Lower lobe of right lung (tissue), 2 donors: ENCODE results near the gene SLC25A5. TPM values are rescaled to one million over a fixed set of nuclear protein-coding genes. Genes with fewer than 3 reads are reported as not detected.
A peak's percentile ranks its signal among the peaks of the same experiment; 100 is the strongest.

Experiments
- ATAC-seq, 2 donors: fragments of 200-7000 bp; cut with Tn5 transposase; one replicate each; pipeline ENCODE4 v1.9.1; 2020 to 2022; ENCODE audit warnings: mild to moderate bottlenecking in 2 of 2, moderate library complexity in 2 of 2
- DNase-seq: peaks from one replicate; pipeline ENCODE4 v3.0.0-alpha.2; 2020
- H3K27ac ChIP-seq: fragments of 200-600 bp; one replicate; pipeline ENCODE4 v1.8.0; 2022
- H3K27me3 ChIP-seq: fragments of 200-600 bp; one replicate; pipeline ENCODE4 v1.8.0; 2022; ENCODE audit warnings: low read depth
- H3K36me3 ChIP-seq: fragments of 200-600 bp; one replicate; pipeline ENCODE4 v1.8.0; 2022; ENCODE audit warnings: mild to moderate bottlenecking
- H3K4me1 ChIP-seq: fragments of 200-600 bp; one replicate; pipeline ENCODE4 v1.8.0; 2022
- H3K4me3 ChIP-seq: fragments of 200-600 bp; one replicate; pipeline ENCODE4 v1.8.0; 2022; ENCODE audit warnings: mild to moderate bottlenecking
- H3K9me3 ChIP-seq: fragments of 200-600 bp; one replicate; pipeline ENCODE4 v1.8.0; 2022
- CTCF ChIP-seq: fragments of 200-600 bp; IDR thresholded peaks from one replicate; pipeline ENCODE4 v1.8.0; 2022; ENCODE audit warnings: antibody characterized with exemption, mild to moderate bottlenecking
- intact Hi-C: fragments of 100-400 bp; cut with DNase I; formaldehyde crosslinking; loops from one replicate; pipeline ENCODE4 v1.11.0; 2022
- long read RNA-seq: library from polyadenylated mRNA; unstranded; transcript quantifications from one replicate; pipeline ENCODE4 v2.0.0, GENCODE V29; 2021
- total RNA-seq: library from RNA; stranded (reverse); fragmentation: NEBNext Ultra II Directional; extraction: Animal tissue kit (Norgen Biotek cat#: 25700); gene quantifications from one replicate; pipeline ENCODE4 v1.2.1, GENCODE V29; 2021
- donor health status: DM: no; HTN: yes; CAD: no; lungs with severe emphysema.

Gene SLC25A5
- 334 TPM for total RNA-seq
- long read RNA-seq, transcript SLC25A5-201 (4 exons, 1,274 nt), result major isoform, 473 of 502 reads
- long read RNA-seq, partial matches to known transcripts, result 22 of 502 reads
- long read RNA-seq, other reads (novel, unspliced or antisense), result 2 of 502 reads

GRCh38 chrX:119467842-119468550, at the start of gene SLC25A5:
TSS of gene SLC25A5 (plus strand) at chrX:119468444. CDS start at chrX:119468516, 72 bp downstream.
- Histone ChIP-seq H3K36me3 (peaks cover 19% of the 10 kb centered on the region), H3K4me3 (peak within 1 kb of the TSS; percentile 81), H3K27ac (peak within 1 kb of the TSS; percentile 96), H3K4me1 (peaks cover 9% of the 10 kb centered on the region), H3K27me3 (no peaks in the 10 kb centered on the region), H3K9me3 (no peaks in the 10 kb centered on the region)
- DNase-seq (peak; percentile 90), ATAC-seq (peak; percentile 97 to 98)
- intact Hi-C loops, result no loop called here
- no peak for TF ChIP-seq CTCF

GRCh38 chrX:119419146-119419545, 49.1 kb upstream of the SLC25A5 start:
- no peaks in the 10 kb centered on the region for H3K27me3 ChIP-seq
- intact Hi-C loops, result no loop called here
- H3K4me1 ChIP-seq, result no peaks in the 10 kb centered on the region
- H3K9me3 ChIP-seq, result no peaks in the 10 kb centered on the region
- DNase-seq (no peak), ATAC-seq (no peak)
- TF ChIP-seq CTCF, result no peak
- H3K27ac ChIP-seq, result no peak overlapping the region
- H3K4me3 ChIP-seq, result no peak overlapping the region
- no peaks in the 10 kb centered on the region for H3K36me3 ChIP-seq

DNA sequence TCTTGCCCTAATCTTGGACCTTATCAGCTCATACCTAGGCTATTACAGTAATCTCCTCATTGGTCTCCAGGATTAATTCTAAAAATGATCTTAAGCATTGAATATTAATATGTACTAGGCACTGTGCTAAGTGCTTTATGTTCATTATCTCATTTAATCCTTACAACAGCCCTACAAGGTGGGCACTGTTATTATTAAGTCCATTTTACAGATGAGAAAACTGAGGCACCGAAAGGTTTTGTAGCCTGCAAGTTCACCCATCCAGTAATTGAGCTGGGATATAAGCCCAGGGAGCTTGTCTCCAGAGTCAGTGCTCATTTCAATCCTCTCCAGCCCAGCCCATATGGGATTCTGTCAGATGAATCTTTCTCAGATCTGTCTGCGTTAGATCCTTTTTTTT, 48.3 kb upstream of the SLC25A5 start:
- intact Hi-C loops, result no loop called here
- ATAC-seq, result no peak
- H3K27me3 ChIP-seq, result no peaks in the 10 kb centered on the region
- TF ChIP-seq CTCF, result no peak
- no peak overlapping the region for H3K4me3 ChIP-seq
- H3K4me1 ChIP-seq, result no peaks in the 10 kb centered on the region
- no peaks in the 10 kb centered on the region for H3K9me3 ChIP-seq
- no peak overlapping the region for H3K27ac ChIP-seq
- DNase-seq, result no peak
- H3K36me3 ChIP-seq, result no peaks in the 10 kb centered on the region

GRCh38 chrX:119421016-119421705, 47.1 kb upstream of the SLC25A5 start:
- ATAC-seq (no peak), DNase-seq (no peak)
- Histone ChIP-seq H3K4me3 (no peak overlapping the region), H3K27me3 (no peaks in the 10 kb centered on the region), H3K4me1 (no peaks in the 10 kb centered on the region), H3K9me3 (no peaks in the 10 kb centered on the region), H3K27ac (no peak overlapping the region), H3K36me3 (no peaks in the 10 kb centered on the region)
- TF ChIP-seq CTCF, result no peak
- intact Hi-C loops, result no loop called here

- no peaks in the 10 kb centered on the region for H3K9me3 ChIP-seq
- H3K27ac ChIP-seq, result no peak overlapping the region
- no peak for TF ChIP-seq CTCF
- H3K4me3 ChIP-seq, result no peak overlapping the region
- H3K36me3 ChIP-seq, result peaks cover 3% of the 10 kb centered on the region
- no peak for ATAC-seq
- H3K4me1 ChIP-seq, result no peaks in the 10 kb centered on the region
- no peak for DNase-seq
- no peaks in the 10 kb centered on the region for H3K27me3 ChIP-seq
- intact Hi-C loops, result no loop called here
Observed at GRCh38 chrX:119423631-119424030, 44.6 kb upstream of the SLC25A5 start.
